Activated CD8-positive, alpha-beta T cell treated with anti-CD3 and anti-CD28 coated beads, Interleukin-2, amount 10 ng/mL, durations not matched to agents 7 days and 5 days (primary cell): ENCODE measurements around the gene CFAP161. TPM values are rescaled to one million over a fixed set of nuclear protein-coding genes. Genes with fewer than 3 reads are reported as not detected.

Experiments used
- ATAC-seq: fragments of 150-1000 bp; cut with Tn5 transposase; one replicate; pipeline ENCODE4 v1.10.0; 2021; ENCODE audit warnings: moderate library complexity
- CTCF ChIA-PET: fragments of 350-600 bp; sonication (Branson Sonifier 250); formaldehyde crosslinking; loops from one replicate; lab custom pipeline; 2021; ENCODE audit warnings: antibody characterized with exemption; lab: Charles Lee
- POLR2A ChIA-PET: fragments of 350-600 bp; sonication (Branson Sonifier 250); formaldehyde crosslinking; loops from one replicate; lab custom pipeline; 2021; ENCODE audit warnings: antibody characterized with exemption; lab: Charles Lee
- DNase-seq: peaks from one replicate; pipeline ENCODE4 v3.0.0-alpha.2; 2020
- H3K27ac Mint-ChIP-seq: one replicate; pipeline ENCODE4 v1.8.0; 2021; ENCODE audit warnings: mild to moderate bottlenecking, mixed read lengths
- H3K27me3 Mint-ChIP-seq: one replicate; pipeline ENCODE4 v1.8.0; 2021; ENCODE audit warnings: low read depth, mixed read lengths
- H3K36me3 Mint-ChIP-seq: one replicate; pipeline ENCODE4 v1.8.0; 2021; ENCODE audit warnings: low read depth, mixed read lengths
- H3K4me1 Mint-ChIP-seq: one replicate; pipeline ENCODE4 v1.8.0; 2021; ENCODE audit warnings: low read depth, mixed read lengths
- H3K4me3 Mint-ChIP-seq: one replicate; pipeline ENCODE4 v1.8.0; 2021; ENCODE audit warnings: mild to moderate bottlenecking, mixed read lengths
- H3K9me3 Mint-ChIP-seq: one replicate; pipeline ENCODE4 v1.8.0; 2022; ENCODE audit warnings: mixed read lengths; ENCODE audit not compliant: insufficient read depth
- total RNA-seq, 2 experiments: library from RNA; stranded (reverse); gene quantifications; one replicate each; pipeline ENCODE4 v1.2.3, GENCODE V29; 2021

CFAP161 gene
- total RNA-seq, 2 experiments from 2014 or later = not detected

GRCh38 chr15:81188354-81188753, 54.3 kb downstream of the CFAP161 start:
- no peak for ATAC-seq
- no peak overlapping the region for H3K4me3 Mint-ChIP-seq

GRCh38 chr15:81189583-81190283, 55.7 kb downstream of the CFAP161 start:
- Mint-ChIP-seq H3K27me3 (peaks cover 12% of the 10 kb centered on the region), H3K4me1 (peaks cover under 1% of the 10 kb centered on the region), H3K27ac (no peak overlapping the region), H3K36me3 (no peaks in the 10 kb centered on the region), H3K4me3 (no peak overlapping the region), H3K9me3 (no peaks in the 10 kb centered on the region)
- POLR2A ChIA-PET = no interaction called here
- CTCF ChIA-PET = interaction anchor here (1.5 kb wide), 1 partner anchor 76 kb away, joined by 4 read pairs; no protein-coding TSS in a partner anchor
- DNase-seq (no peak), ATAC-seq (no peak)

More at GRCh38 chr15:81188354-81188753, 54.3 kb downstream of the CFAP161 start:
- ChIA-PET CTCF (interaction anchor here (0.6 kb wide), 1 partner anchor 604 kb away, joined by 3 read pairs; no protein-coding TSS in a partner anchor), POLR2A (no interaction called here)
- Mint-ChIP-seq H3K27ac (no peak overlapping the region), H3K27me3 (peaks cover 18% of the 10 kb centered on the region), H3K4me1 (peaks cover 14% of the 10 kb centered on the region), H3K9me3 (no peaks in the 10 kb centered on the region), H3K36me3 (no peaks in the 10 kb centered on the region)
- DNase-seq = no peak

- H3K9me3 Mint-ChIP-seq = no peaks in the 10 kb centered on the region
These were observed 56.9 kb downstream of the CFAP161 start for GRCh38 chr15:81190922-81191507.

GRCh38 chr15:81191701-81192100, 57.6 kb downstream of the CFAP161 start:
- H3K9me3 Mint-ChIP-seq = no peaks in the 10 kb centered on the region
- POLR2A ChIA-PET = no interaction called here
- H3K27ac Mint-ChIP-seq = no peak overlapping the region
- H3K27me3 Mint-ChIP-seq = peaks cover 8% of the 10 kb centered on the region
- H3K36me3 Mint-ChIP-seq = no peaks in the 10 kb centered on the region
- ATAC-seq (no peak), DNase-seq (no peak)
- no peaks in the 10 kb centered on the region for H3K4me1 Mint-ChIP-seq
- CTCF ChIA-PET = interaction anchor here (0.9 to 1.2 kb wide), 3 partner anchors 16 to 77 kb away, joined by 3 to 6 read pairs (median 3); no protein-coding TSS in a partner anchor
- no peak overlapping the region for H3K4me3 Mint-ChIP-seq

More at GRCh38 chr15:81190922-81191507, 56.9 kb downstream of the CFAP161 start:
- DNase-seq (no peak), ATAC-seq (no peak)
- POLR2A ChIA-PET = no interaction called here
- Mint-ChIP-seq H3K27me3 (peaks cover 8% of the 10 kb centered on the region), H3K36me3 (no peaks in the 10 kb centered on the region), H3K27ac (no peak overlapping the region), H3K4me3 (no peak overlapping the region), H3K4me1 (no peaks in the 10 kb centered on the region)
- CTCF ChIA-PET = interaction anchor here (0.9 to 1.5 kb wide), 2 partner anchors 75 to 77 kb away, joined by 3 to 4 read pairs; no protein-coding TSS in a partner anchor

- DNase-seq (no peak), ATAC-seq (no peak)
- peaks cover 8% of the 10 kb centered on the region for H3K27me3 Mint-ChIP-seq
- no peaks in the 10 kb centered on the region for H3K4me1 Mint-ChIP-seq
- no peaks in the 10 kb centered on the region for H3K9me3 Mint-ChIP-seq
- no peaks in the 10 kb centered on the region for H3K36me3 Mint-ChIP-seq
- H3K4me3 Mint-ChIP-seq = no peak overlapping the region
- ChIA-PET CTCF (interaction anchor here (2.1 kb wide), 1 partner anchor 71 kb away, joined by 8 read pairs; no protein-coding TSS in a partner anchor), POLR2A (no interaction called here)
- H3K27ac Mint-ChIP-seq = no peak overlapping the region
These were observed 60.7 kb downstream of the CFAP161 start for GRCh38 chr15:81194723-81195122.

GRCh38 chr15:81195339-81195864, 61.3 kb downstream of the CFAP161 start:
- POLR2A ChIA-PET = no interaction called here
- no peak for ATAC-seq
- CTCF ChIA-PET = interaction anchor here (2.1 kb wide), 1 partner anchor 71 kb away, joined by 8 read pairs; no protein-coding TSS in a partner anchor
- Mint-ChIP-seq H3K36me3 (no peaks in the 10 kb centered on the region), H3K27ac (no peak overlapping the region), H3K4me1 (no peaks in the 10 kb centered on the region), H3K9me3 (no peaks in the 10 kb centered on the region), H3K27me3 (peaks cover 8% of the 10 kb centered on the region), H3K4me3 (no peak overlapping the region)
- DNase-seq = no peak

- Mint-ChIP-seq H3K27me3 (peaks cover 6% of the 10 kb centered on the region), H3K27ac (no peak within 1 kb of the TSS), H3K9me3 (no peaks in the 10 kb centered on the region), H3K36me3 (no peaks in the 10 kb centered on the region), H3K4me3 (no peak within 1 kb of the TSS), H3K4me1 (no peaks in the 10 kb centered on the region)
- ChIA-PET CTCF (no interaction called here), POLR2A (no interaction called here)
- DNase-seq = no peak
- ATAC-seq = no peak
These were observed 62.6 kb downstream of the CFAP161 start, which contains the start of gene IL16 for GRCh38 chr15:81196576-81197254. Gene IL16 (plus strand): TSS chr15:81196879. CDS start chr15:81225400, 28,521 bp downstream.

GRCh38 chr15:81197255-81197630, 63.2 kb downstream of the CFAP161 start:
- ChIA-PET CTCF (no interaction called here), POLR2A (no interaction called here)
- ATAC-seq (no peak), DNase-seq (no peak)
- Mint-ChIP-seq H3K27me3 (peaks cover 5% of the 10 kb centered on the region), H3K27ac (no peak overlapping the region), H3K36me3 (no peaks in the 10 kb centered on the region), H3K9me3 (no peaks in the 10 kb centered on the region), H3K4me3 (no peak overlapping the region), H3K4me1 (no peaks in the 10 kb centered on the region)

GRCh38 chr15:81197688-81198281, 63.7 kb downstream of the CFAP161 start:
- no peak overlapping the region for H3K27ac Mint-ChIP-seq
- CTCF ChIA-PET = interaction anchor here (0.6 kb wide), 1 partner anchor 68 kb away, joined by 3 read pairs; no protein-coding TSS in a partner anchor
- POLR2A ChIA-PET = no interaction called here

More at GRCh38 chr15:81197688-81198281, 63.7 kb downstream of the CFAP161 start:
- DNase-seq (no peak), ATAC-seq (no peak)
- Mint-ChIP-seq H3K4me1 (no peaks in the 10 kb centered on the region), H3K4me3 (no peak overlapping the region), H3K27me3 (peaks cover 3% of the 10 kb centered on the region), H3K9me3 (no peaks in the 10 kb centered on the region), H3K36me3 (no peaks in the 10 kb centered on the region)
